ENCODE results near the gene FGFR1OP2. TPM values are rescaled to one million over a fixed set of nuclear protein-coding genes. Genes with fewer than 3 reads are reported as not detected.
"Not testable (repeated sequence)": the region's sequence is repeated elsewhere in the genome, so short reads cannot be mapped to it uniquely, and the experiment has no call there.

FGFR1OP2 gene
- 10 to 100 TPM; 38.5 to 43.1 TPM for total RNA-seq

DNA sequence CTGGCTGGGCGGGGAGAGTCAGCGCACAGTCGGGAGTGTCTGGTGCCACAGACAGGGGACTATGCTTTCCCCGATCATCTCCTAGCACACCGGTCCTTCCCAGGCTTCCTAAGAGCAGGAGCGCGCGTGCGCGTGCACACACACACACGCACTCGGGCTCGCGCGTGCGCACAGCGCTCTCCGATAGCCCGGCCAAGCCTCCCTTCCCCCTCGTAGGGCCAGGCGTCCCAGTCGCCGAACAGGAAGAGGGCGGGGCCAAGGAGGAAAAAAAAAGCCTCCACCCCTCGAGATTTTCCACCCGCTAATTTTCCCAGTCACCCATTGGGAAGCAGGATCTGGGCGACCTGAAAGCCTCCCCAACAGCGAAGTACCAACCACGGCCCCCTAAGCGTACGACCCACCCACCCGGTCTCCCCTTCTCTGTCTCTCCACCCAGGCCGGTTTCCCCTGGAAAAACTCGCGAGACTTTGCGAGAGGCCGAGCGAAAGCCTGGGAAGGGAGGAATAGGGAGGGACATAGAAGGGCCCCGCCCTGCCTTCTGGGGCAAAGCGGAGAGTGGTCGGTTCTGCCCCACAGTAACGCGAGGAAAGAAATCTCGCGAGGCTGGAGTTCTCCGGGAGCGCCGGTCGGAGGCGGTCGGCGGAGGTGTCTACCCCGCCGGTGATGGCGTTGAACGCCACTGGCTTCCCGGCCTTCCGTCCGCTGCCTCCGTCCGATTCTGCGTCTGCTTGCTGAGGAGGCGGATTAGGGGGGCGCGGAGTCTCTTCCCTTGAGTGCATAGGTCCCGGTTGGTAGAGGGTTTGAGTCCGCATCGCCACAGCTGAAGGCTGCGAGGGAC lies at the start of gene FGFR1OP2, which contains the start of gene INTS13:
TSS of gene FGFR1OP2 (plus strand) at position 608 of the 838 bp plus-strand sequence. CDS start 15,689 bp downstream, outside the sequence.
TSS of gene INTS13 (minus strand) at position 119 of the 838 bp plus-strand sequence. CDS start 1,178 bp downstream, outside the sequence.
- DNase-seq (peak; percentile 99), ATAC-seq (peak; percentile 92)
- Mint-ChIP-seq H3K36me3 (ENCODE audit: low read depth) (peaks cover 19% of the 10 kb centered on the region), H3K9me3 (ENCODE audit: low read depth) (no peaks in the 10 kb centered on the region), H3K27ac (peak within 1 kb of the TSS; percentile 99), H3K4me3 (peak within 1 kb of the TSS; percentile 98), H3K4me1 (peaks cover 56% of the 10 kb centered on the region), H3K27me3 (no peaks in the 10 kb centered on the region)
- intact Hi-C loops (cut with DNase I, micrococcal nuclease) = loop anchor here (1.0 to 10.0 kb wide), 9 partner anchors 76 to 1886 kb away; partner anchors contain the start of genes ITPR2 (in 2 of the 2), TM7SF3 (in 2 of the 2), MED21 (in 1 of the 2) and MRPS35 (in 1 of the 2)
- ChIA-PET POLR2A (interaction anchor here (0.6 kb wide), 1 partner anchor 34 kb away, joined by 12 read pairs; no protein-coding TSS in a partner anchor), CTCF (interaction anchor here (0.8 to 2.2 kb wide), 4 partner anchors 76 to 585 kb away, joined by 3 to 13 read pairs (median 3); partner anchors contain the start of gene TM7SF3)

DNA sequence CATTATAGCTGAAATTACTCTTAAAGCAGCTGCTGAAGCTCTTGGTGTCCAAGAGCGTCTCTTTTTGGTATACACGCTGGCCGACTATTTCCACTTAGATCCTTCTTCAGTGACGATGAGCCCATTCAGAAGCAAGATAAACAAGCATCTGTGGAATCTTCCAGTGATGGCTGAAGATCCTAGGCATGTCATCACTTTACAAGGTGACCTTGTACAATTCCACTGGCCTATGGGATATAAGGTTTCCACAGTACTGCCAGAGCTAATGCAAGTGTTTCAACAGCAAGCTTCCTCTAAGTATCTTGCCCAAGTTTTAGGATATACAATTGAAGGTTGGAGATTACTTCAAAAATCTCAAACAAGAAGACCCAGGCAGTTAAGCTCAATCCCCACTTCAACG lies 47.5 kb upstream of the FGFR1OP2 start:
- intact Hi-C loops (cut with DNase I, micrococcal nuclease) = no loop called here

DNA sequence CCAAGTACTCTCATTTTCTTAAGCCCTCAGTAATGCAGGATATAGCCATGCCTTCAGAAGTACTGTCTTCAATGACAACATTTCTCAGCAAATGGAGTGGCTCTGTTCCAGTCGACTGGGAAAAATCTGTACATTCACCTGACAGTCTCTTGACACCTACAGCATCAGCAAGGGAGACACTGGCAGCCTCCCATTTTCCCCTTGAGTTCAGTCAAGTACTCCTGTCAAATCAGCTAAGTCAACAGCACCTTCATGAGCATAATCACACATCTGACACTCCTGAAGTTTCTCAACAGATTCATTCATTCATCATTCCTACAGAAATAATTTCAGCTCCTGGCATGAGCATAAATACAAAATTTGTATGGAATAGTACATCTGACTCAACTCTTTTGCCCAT lies 46.6 kb upstream of the FGFR1OP2 start:
- H3K9me3 Mint-ChIP-seq (ENCODE audit: low read depth) = no peaks in the 10 kb centered on the region
- H3K36me3 Mint-ChIP-seq (ENCODE audit: low read depth) = no peaks in the 10 kb centered on the region
- POLR2A ChIA-PET = no interaction called here
- intact Hi-C loops (cut with DNase I, micrococcal nuclease) = no loop called here
- DNase-seq (no peak), ATAC-seq (no peak)
- H3K27me3 Mint-ChIP-seq = no peaks in the 10 kb centered on the region
- H3K27ac Mint-ChIP-seq = no peak overlapping the region
- CTCF ChIA-PET = interaction anchor here (0.6 kb wide), 1 partner anchor 980 kb away, joined by 3 read pairs; no protein-coding TSS in a partner anchor
- no peaks in the 10 kb centered on the region for H3K4me1 Mint-ChIP-seq
- no peak overlapping the region for H3K4me3 Mint-ChIP-seq

More for the DNA sequence above, 47.5 kb upstream of the FGFR1OP2 start:
- ChIA-PET CTCF (interaction anchor here (0.5 to 1.6 kb wide), 7 partner anchors 10 to 979 kb away, joined by 3 to 6 read pairs (median 3); no protein-coding TSS in a partner anchor), POLR2A (no interaction called here)
- H3K27me3 Mint-ChIP-seq = no peaks in the 10 kb centered on the region
- ATAC-seq (no peak), DNase-seq (no peak)
- no peaks in the 10 kb centered on the region for H3K4me1 Mint-ChIP-seq
- H3K36me3 Mint-ChIP-seq (ENCODE audit: low read depth) = no peaks in the 10 kb centered on the region
- no peak overlapping the region for H3K27ac Mint-ChIP-seq
- H3K9me3 Mint-ChIP-seq (ENCODE audit: low read depth) = no peaks in the 10 kb centered on the region
- H3K4me3 Mint-ChIP-seq = no peak overlapping the region

DNA sequence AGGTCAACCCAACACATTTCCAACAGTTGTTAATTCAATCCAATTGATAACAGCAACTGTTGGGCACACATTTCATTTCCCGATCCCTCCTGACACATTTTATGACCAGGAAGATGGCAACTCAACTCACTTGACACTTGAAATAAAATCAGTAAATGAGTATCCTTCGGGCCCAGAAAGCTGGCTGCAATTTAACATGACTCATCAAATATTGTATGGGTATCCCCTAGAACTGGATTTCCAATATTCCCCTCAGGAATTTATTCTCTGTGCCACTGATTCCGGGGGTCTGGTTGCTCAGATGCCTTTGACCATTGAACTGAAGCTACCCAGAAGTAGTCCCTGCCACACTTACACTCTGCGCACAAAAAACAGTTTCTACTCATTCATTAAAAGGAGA lies 42.6 kb upstream of the FGFR1OP2 start:
- DNase-seq = no peak
- peaks cover 2% of the 10 kb centered on the region for H3K9me3 Mint-ChIP-seq (ENCODE audit: low read depth)
- ATAC-seq = no peak
- intact Hi-C loops (cut with DNase I, micrococcal nuclease) = no loop called here
- no peaks in the 10 kb centered on the region for H3K27me3 Mint-ChIP-seq
- peaks cover 5% of the 10 kb centered on the region for H3K4me1 Mint-ChIP-seq
- ChIA-PET CTCF (interaction anchor here (0.6 kb wide), 2 partner anchors 10 to 228 kb away, joined by 3 read pairs; no protein-coding TSS in a partner anchor), POLR2A (no interaction called here)
- no peak overlapping the region for H3K27ac Mint-ChIP-seq
- peaks cover 20% of the 10 kb centered on the region for H3K36me3 Mint-ChIP-seq (ENCODE audit: low read depth)
- H3K4me3 Mint-ChIP-seq = no peak overlapping the region

DNA sequence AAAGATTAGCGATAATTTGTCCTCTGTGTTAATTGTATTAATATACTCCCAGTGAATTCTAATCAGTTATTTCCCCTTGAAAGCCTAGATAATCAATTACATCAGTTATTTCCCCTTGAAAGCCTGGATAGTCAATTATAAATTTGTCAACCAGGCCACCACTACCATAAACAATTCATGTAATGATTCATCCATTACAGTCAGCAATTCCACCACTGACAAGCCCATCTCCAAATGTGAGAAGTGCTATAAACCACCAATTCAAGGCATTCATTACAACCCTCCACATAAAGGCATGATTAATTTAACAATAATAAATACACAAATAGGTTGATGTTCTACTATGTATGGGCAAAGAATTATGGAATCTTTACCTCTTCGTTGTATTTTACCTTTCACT lies 41.4 kb upstream of the FGFR1OP2 start:
- ChIA-PET POLR2A (no interaction called here), CTCF (interaction anchor here (0.6 to 2.0 kb wide), 4 partner anchors 12 to 409 kb away, joined by 3 to 10 read pairs (median 5); no protein-coding TSS in a partner anchor)
- Mint-ChIP-seq H3K27me3 (no peaks in the 10 kb centered on the region), H3K9me3 (ENCODE audit: low read depth) (peaks cover 2% of the 10 kb centered on the region), H3K27ac (no peak overlapping the region), H3K4me1 (peaks cover 5% of the 10 kb centered on the region), H3K4me3 (no peak overlapping the region), H3K36me3 (ENCODE audit: low read depth) (peaks cover 32% of the 10 kb centered on the region)
- intact Hi-C loops (cut with DNase I, micrococcal nuclease) = no loop called here
- DNase-seq (no peak), ATAC-seq (no peak)

DNA sequence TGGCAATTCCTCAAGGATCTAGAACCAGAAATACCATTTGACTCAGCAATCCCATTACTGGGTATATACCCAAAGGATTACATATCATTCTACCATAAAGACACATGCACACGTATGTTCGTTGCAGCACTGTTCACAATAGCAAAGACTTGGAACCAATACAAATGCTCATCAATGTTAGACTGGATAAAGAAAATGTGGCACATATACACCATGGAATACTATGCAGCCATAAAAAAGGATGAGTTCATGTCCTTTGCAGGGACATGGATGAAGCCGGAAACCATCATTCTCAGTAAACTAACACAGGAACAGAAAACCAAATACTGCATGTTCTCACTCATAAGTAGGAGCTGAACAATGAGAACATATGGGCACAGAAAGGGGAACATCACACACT lies 34.9 kb upstream of the FGFR1OP2 start:
- DNase-seq; H3K27me3 Mint-ChIP-seq; CTCF ChIA-PET; H3K4me1 Mint-ChIP-seq; H3K27ac Mint-ChIP-seq; H3K9me3 Mint-ChIP-seq (ENCODE audit: low read depth); ATAC-seq; POLR2A ChIA-PET; intact Hi-C loops (cut with DNase I, micrococcal nuclease); H3K4me3 Mint-ChIP-seq: not testable (repeated sequence)
- H3K36me3 Mint-ChIP-seq (ENCODE audit: low read depth) = peaks cover 77% of the 10 kb centered on the region

DNA sequence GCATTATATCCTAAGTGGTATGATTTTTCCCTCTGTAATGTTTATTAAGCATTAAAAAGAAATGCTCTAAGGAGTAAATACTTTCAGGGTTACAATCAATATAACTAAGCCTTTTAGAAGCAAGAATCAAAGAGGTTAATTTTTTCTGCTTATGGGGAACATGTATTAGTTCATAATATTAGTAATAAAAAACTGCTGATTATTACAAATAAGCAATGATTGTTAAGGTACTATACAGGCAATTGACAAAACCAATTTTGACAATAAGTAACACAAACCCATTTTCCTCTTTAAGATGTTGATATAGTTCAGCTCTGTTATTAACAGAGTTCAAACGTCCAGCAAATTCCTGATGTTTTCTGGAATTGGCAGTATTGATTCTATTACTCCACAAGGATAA lies 32.2 kb upstream of the FGFR1OP2 start:
- H3K9me3 Mint-ChIP-seq (ENCODE audit: low read depth) = peaks cover 5% of the 10 kb centered on the region
- no peak overlapping the region for H3K4me3 Mint-ChIP-seq
- POLR2A ChIA-PET = no interaction called here
- intact Hi-C loops (cut with DNase I, micrococcal nuclease) = no loop called here
- ATAC-seq (no peak), DNase-seq (no peak)
- H3K27ac Mint-ChIP-seq = no peak overlapping the region
- H3K36me3 Mint-ChIP-seq (ENCODE audit: low read depth) = peaks cover 72% of the 10 kb centered on the region
- CTCF ChIA-PET = interaction anchor here (0.6 kb wide), 1 partner anchor 21 kb away, joined by 3 read pairs; no protein-coding TSS in a partner anchor
- no peaks in the 10 kb centered on the region for H3K27me3 Mint-ChIP-seq
- H3K4me1 Mint-ChIP-seq = no peaks in the 10 kb centered on the region

DNA sequence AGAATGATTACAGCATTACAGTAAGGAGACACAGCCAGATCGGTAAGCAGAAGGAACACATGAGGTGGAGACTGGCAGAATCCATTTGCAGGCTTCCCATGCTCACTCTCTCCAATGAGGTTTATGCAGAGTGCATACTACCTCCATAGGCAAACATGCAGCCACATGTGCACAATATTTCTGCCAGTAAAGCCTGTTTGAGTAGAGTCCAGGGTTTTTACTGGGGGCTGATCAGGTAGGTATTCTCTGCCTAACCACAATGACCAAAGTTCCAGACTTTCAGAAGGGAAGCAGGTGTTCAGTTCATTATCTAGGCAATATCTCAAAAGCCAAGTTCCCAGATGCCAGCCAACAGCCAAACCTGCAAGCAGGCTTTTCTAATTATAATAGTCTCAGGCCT lies 31.6 kb upstream of the FGFR1OP2 start:
- CTCF ChIA-PET = no interaction called here
- POLR2A ChIA-PET = no interaction called here

DNA sequence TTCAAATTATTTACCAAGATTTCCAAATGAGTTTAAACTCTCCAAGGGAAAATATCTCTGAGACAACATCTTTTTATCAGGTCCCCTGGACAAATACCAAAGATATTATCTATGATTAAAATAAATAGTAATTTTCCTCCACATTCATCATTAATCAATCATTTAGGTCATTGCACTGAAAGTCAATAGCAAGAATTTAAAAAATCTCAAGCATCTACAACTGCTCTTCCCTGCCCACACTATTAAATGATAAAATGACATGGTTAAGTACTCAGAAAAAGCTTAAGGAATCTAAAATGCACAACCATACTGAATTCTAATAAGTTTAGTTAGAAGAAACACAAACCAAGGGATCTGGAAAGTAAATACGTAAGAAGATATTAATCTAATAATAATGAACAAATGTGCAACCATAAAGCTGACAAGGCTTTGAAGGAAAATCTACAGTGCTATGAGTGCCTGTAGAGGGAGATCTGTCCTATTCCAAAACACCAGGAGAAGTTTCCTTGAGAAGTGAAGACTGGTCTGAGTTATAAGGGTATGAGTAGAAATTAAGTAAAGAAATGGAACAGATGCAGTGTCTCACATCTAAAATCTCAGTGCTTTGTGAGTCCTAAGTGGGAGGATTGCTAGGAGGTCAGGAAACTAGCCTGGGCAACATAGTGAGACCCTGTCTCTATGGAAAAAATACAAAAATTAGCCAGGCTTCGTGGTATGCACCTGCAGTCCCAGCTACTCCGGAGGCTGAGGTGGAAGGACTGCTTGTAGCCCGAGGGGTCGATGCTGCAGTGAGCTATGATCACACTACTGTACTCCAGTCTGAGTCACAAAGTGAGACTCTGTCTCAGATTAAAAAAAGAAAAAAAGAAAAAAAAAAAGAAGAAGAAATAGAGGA lies 19.7 kb upstream of the FGFR1OP2 start:
- DNase-seq (no peak), ATAC-seq (no peak)
- H3K27me3 Mint-ChIP-seq = no peaks in the 10 kb centered on the region
- H3K4me3 Mint-ChIP-seq = no peak overlapping the region
- no peak overlapping the region for H3K27ac Mint-ChIP-seq
- peaks cover 3% of the 10 kb centered on the region for H3K4me1 Mint-ChIP-seq
- no peaks in the 10 kb centered on the region for H3K9me3 Mint-ChIP-seq (ENCODE audit: low read depth)
- intact Hi-C loops (cut with DNase I, micrococcal nuclease) = no loop called here
- peaks cover 44% of the 10 kb centered on the region for H3K36me3 Mint-ChIP-seq (ENCODE audit: low read depth)
- POLR2A ChIA-PET = no interaction called here
- CTCF ChIA-PET = interaction anchor here (1.7 to 2.0 kb wide), 3 partner anchors 10 to 387 kb away, joined by 3 to 8 read pairs (median 7); no protein-coding TSS in a partner anchor

More for the DNA sequence above, 31.6 kb upstream of the FGFR1OP2 start:
- H3K4me1 Mint-ChIP-seq = no peaks in the 10 kb centered on the region
- ATAC-seq = no peak
- H3K27me3 Mint-ChIP-seq = no peaks in the 10 kb centered on the region
- H3K9me3 Mint-ChIP-seq (ENCODE audit: low read depth) = peaks cover 5% of the 10 kb centered on the region
- no peak for DNase-seq
- H3K27ac Mint-ChIP-seq = no peak overlapping the region
- intact Hi-C loops (cut with DNase I, micrococcal nuclease) = no loop called here
- H3K36me3 Mint-ChIP-seq (ENCODE audit: low read depth) = peaks cover 67% of the 10 kb centered on the region
- H3K4me3 Mint-ChIP-seq = no peak overlapping the region

DNA sequence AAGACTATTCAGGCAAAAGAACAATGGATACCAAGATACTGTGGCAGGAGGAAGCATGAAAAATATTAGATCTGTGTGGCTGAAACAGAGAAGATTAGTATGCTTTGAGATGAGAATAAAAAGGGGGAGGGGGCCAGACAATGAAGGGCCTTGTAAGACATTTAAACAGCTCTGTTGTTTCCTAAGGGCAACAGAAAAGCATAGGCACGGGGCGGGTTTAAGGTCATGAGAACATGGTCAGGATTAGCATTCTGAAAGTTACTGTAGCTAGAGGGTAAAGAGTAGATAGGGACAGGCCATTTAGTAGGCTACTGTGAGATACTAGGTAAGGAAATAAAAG lies 19.1 kb upstream of the FGFR1OP2 start:
- intact Hi-C loops (cut with DNase I, micrococcal nuclease) = no loop called here
- no peak overlapping the region for H3K4me3 Mint-ChIP-seq
- no peaks in the 10 kb centered on the region for H3K27me3 Mint-ChIP-seq
- ChIA-PET POLR2A (no interaction called here), CTCF (interaction anchor here (1.7 to 2.0 kb wide), 3 partner anchors 11 to 387 kb away, joined by 3 to 8 read pairs (median 7); no protein-coding TSS in a partner anchor)
- H3K36me3 Mint-ChIP-seq (ENCODE audit: low read depth) = peaks cover 45% of the 10 kb centered on the region
- no peak for ATAC-seq
- H3K27ac Mint-ChIP-seq = no peak overlapping the region
- no peak for DNase-seq
- H3K4me1 Mint-ChIP-seq = peaks cover 3% of the 10 kb centered on the region
- no peaks in the 10 kb centered on the region for H3K9me3 Mint-ChIP-seq (ENCODE audit: low read depth)

DNA sequence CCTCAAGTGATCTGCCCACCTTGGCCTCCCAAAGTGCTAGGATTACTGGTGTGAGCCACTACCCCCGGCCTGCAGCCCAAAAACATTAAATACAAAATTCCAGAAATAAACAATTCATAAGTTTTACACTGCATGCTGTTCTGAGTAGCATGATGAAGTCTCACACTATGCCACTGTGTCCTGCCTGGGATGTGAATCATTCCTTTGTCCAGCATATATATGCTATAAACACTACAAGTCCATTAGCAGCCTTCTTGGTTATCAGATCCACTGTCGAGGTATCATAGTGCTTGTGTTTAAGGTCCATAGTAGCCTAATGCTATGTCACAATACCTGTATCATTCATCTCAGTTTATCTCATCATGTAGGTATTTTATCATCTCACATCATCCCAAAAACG lies 16.4 kb upstream of the FGFR1OP2 start:
- Mint-ChIP-seq H3K36me3 (ENCODE audit: low read depth) (peaks cover 40% of the 10 kb centered on the region), H3K27me3 (no peaks in the 10 kb centered on the region), H3K4me1 (peaks cover 3% of the 10 kb centered on the region), H3K27ac (no peak overlapping the region), H3K9me3 (ENCODE audit: low read depth) (no peaks in the 10 kb centered on the region), H3K4me3 (no peak overlapping the region)
- POLR2A ChIA-PET = no interaction called here
- CTCF ChIA-PET = no interaction called here
- DNase-seq (no peak), ATAC-seq (no peak)
- intact Hi-C loops (cut with DNase I, micrococcal nuclease) = no loop called here

Measured in activated CD4-positive, alpha-beta T cell treated with anti-CD3 and anti-CD28 coated beads for 36 hours (primary cell).